Measurements from ENCODE around the gene ANKRD13A. TPM values are rescaled to one million over a fixed set of nuclear protein-coding genes. Genes with fewer than 3 reads are reported as not detected.

ANKRD13A gene
- total and polyA plus RNA-seq, 2 of the 13 experiments (the other 11 are each of a cell fraction or from before 2014, with no cell fraction given): 34.1 to 41.6 TPM

DNA sequence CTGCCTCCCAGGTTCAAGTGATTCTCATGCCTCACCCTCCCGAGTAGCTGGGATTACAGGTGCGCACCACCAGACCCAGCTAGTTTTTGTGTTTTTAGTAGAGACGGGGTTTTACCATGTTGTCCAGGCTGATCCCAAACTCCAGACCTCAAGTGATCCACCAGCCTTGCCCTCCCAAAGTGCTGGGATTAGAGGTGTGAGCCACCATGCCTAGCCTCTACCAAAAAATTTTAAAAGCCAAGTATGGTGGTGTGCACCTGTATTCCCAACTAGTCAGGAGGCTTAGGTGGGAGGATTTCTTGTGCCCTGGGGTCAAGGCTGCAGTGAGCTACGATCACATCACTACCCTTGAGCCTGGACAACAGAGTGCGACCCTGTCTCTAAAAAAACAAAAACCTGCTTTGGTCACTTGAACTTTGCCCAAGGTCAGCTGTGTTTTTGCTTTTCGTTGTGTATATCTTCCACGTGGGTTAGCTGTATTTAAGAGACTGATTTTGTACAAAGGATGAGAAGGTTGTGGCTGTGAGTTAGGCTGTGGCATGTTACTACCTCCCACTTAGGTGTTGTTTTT, 36.4 kb downstream of the ANKRD13A start (continued):
- TF ChIP-seq NFE2 (CRISPR knock-in tag; IDR thresholded peaks at IDR 0.05) (no peak), CEBPB (IDR thresholded peaks at IDR 0.05; ENCODE audit: borderline replicate concordance, low read depth, low read length) (no peak), ATF1 (CRISPR knock-in tag; IDR thresholded peaks at IDR 0.05) (peak; percentile 26; the same call in 1 of the 2 replicates), ZNF251 (CRISPR knock-in tag; IDR thresholded peaks at IDR 0.05) (no peak), SMAD9 (CRISPR knock-in tag; IDR thresholded peaks at IDR 0.05) (no peak), ZBTB7A (CRISPR knock-in tag; IDR thresholded peaks at IDR 0.05) (peak; percentile 65; the same call in 1 of the 2 replicates), SAP130 (CRISPR knock-in tag; IDR thresholded peaks at IDR 0.05; ENCODE audit: low read depth) (peak; percentile 90), KAT2B (IDR thresholded peaks at IDR 0.05; ENCODE audit: borderline replicate concordance, low read depth, low read length) (no peak), KLF12 (CRISPR knock-in tag; IDR thresholded peaks at IDR 0.05; ENCODE audit: borderline replicate concordance) (no peak), ZNF350 (CRISPR knock-in tag; IDR thresholded peaks at IDR 0.05; ENCODE audit: borderline replicate concordance, low read depth) (peak; percentile 42), NR3C1 (CRISPR knock-in tag; IDR thresholded peaks at IDR 0.05) (no peak), MEF2D (CRISPR knock-in tag; IDR thresholded peaks at IDR 0.05) (peak; percentile 72; the same call in 1 of the 2 replicates), EEA1 (CRISPR knock-in tag; IDR thresholded peaks at IDR 0.05; ENCODE audit: borderline replicate concordance) (no peak), NKX3-1 (CRISPR knock-in tag; IDR thresholded peaks at IDR 0.05) (no peak), DR1 (CRISPR knock-in tag; IDR thresholded peaks at IDR 0.05) (no peak)
- TF ChIP-seq, protein P1, sequence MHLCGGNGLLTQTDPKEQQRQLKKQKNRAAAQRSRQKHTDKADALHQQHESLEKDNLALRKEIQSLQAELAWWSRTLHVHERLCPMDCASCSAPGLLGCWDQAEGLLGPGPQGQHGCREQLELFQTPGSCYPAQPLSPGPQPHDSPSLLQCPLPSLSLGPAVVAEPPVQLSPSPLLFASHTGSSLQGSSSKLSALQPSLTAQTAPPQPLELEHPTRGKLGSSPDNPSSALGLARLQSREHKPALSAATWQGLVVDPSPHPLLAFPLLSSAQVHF (CRISPR knock-in tag; IDR thresholded peaks at IDR 0.05): no peak
- TF ChIP-seq, protein P2, sequence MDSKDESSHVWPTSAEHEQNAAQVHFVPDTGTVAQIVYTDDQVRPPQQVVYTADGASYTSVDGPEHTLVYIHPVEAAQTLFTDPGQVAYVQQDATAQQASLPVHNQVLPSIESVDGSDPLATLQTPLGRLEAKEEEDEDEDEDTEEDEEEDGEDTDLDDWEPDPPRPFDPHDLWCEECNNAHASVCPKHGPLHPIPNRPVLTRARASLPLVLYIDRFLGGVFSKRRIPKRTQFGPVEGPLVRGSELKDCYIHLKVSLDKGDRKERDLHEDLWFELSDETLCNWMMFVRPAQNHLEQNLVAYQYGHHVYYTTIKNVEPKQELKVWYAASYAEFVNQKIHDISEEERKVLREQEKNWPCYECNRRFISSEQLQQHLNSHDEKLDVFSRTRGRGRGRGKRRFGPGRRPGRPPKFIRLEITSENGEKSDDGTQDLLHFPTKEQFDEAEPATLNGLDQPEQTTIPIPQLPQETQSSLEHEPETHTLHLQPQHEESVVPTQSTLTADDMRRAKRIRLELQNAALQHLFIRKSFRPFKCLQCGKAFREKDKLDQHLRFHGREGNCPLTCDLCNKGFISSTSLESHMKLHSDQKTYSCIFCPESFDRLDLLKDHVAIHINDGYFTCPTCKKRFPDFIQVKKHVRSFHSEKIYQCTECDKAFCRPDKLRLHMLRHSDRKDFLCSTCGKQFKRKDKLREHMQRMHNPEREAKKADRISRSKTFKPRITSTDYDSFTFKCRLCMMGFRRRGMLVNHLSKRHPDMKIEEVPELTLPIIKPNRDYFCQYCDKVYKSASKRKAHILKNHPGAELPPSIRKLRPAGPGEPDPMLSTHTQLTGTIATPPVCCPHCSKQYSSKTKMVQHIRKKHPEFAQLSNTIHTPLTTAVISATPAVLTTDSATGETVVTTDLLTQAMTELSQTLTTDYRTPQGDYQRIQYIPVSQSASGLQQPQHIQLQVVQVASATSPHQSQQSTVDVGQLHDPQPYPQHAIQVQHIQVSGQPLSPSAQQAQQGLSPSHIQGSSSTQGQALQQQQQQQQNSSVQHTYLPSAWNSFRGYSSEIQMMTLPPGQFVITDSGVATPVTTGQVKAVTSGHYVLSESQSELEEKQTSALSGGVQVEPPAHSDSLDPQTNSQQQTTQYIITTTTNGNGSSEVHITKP (CRISPR knock-in tag; IDR thresholded peaks at IDR 0.05; ENCODE audit: low read depth): no peak
- TF ChIP-seq, protein P3, sequence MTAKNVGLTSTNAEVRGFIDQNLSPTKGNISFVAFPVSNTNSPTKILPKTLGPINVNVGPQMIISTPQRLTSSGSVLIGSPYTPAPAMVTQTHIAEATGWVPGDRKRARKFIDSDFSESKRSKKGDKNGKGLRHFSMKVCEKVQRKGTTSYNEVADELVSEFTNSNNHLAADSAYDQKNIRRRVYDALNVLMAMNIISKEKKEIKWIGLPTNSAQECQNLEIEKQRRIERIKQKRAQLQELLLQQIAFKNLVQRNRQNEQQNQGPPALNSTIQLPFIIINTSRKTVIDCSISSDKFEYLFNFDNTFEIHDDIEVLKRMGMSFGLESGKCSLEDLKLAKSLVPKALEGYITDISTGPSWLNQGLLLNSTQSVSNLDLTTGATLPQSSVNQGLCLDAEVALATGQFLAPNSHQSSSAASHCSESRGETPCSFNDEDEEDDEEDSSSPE (CRISPR knock-in tag; IDR thresholded peaks at IDR 0.05): no peak
- TF ChIP-seq, protein P4, sequence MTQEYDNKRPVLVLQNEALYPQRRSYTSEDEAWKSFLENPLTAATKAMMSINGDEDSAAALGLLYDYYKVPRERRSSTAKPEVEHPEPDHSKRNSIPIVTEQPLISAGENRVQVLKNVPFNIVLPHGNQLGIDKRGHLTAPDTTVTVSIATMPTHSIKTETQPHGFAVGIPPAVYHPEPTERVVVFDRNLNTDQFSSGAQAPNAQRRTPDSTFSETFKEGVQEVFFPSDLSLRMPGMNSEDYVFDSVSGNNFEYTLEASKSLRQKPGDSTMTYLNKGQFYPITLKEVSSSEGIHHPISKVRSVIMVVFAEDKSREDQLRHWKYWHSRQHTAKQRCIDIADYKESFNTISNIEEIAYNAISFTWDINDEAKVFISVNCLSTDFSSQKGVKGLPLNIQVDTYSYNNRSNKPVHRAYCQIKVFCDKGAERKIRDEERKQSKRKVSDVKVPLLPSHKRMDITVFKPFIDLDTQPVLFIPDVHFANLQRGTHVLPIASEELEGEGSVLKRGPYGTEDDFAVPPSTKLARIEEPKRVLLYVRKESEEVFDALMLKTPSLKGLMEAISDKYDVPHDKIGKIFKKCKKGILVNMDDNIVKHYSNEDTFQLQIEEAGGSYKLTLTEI (CRISPR knock-in tag; conservative IDR thresholded peaks at IDR 0.05): no peak
- TF ChIP-seq, protein P5, sequence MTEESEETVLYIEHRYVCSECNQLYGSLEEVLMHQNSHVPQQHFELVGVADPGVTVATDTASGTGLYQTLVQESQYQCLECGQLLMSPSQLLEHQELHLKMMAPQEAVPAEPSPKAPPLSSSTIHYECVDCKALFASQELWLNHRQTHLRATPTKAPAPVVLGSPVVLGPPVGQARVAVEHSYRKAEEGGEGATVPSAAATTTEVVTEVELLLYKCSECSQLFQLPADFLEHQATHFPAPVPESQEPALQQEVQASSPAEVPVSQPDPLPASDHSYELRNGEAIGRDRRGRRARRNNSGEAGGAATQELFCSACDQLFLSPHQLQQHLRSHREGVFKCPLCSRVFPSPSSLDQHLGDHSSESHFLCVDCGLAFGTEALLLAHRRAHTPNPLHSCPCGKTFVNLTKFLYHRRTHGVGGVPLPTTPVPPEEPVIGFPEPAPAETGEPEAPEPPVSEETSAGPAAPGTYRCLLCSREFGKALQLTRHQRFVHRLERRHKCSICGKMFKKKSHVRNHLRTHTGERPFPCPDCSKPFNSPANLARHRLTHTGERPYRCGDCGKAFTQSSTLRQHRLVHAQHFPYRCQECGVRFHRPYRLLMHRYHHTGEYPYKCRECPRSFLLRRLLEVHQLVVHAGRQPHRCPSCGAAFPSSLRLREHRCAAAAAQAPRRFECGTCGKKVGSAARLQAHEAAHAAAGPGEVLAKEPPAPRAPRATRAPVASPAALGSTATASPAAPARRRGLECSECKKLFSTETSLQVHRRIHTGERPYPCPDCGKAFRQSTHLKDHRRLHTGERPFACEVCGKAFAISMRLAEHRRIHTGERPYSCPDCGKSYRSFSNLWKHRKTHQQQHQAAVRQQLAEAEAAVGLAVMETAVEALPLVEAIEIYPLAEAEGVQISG (CRISPR knock-in tag; IDR thresholded peaks at IDR 0.05): peak; percentile 64

Data from HepG2 (cell line).